Hepatocyte (in vitro differentiated cells): ENCODE results near the gene CFAP54. TPM values are rescaled to one million over a fixed set of nuclear protein-coding genes. Genes with fewer than 3 reads are reported as not detected.

ENCODE experiments used
- DNase-seq: peaks from one replicate; pipeline ENCODE4 v3.0.0-alpha.2; 2016; ENCODE audit warnings: low spot score
- H2AFZ ChIP-seq: fragments of 200-600 bp; sonication (generic); 2 replicates; pipeline ENCODE4 v1.6.0; 2016; ENCODE audit warnings: antibody characterized with exemption, mild to moderate bottlenecking
- H3K27ac ChIP-seq: fragments of 200-600 bp; sonication (generic); 2 replicates; pipeline ENCODE4 v1.5.1; 2016; ENCODE audit warnings: mild to moderate bottlenecking
- H3K27me3 ChIP-seq: fragments of 200-600 bp; sonication (generic); 2 replicates; pipeline ENCODE4 v1.6.1; 2016
- H3K36me3 ChIP-seq: fragments of 200-600 bp; sonication (generic); replicated peaks from 2 replicates; pipeline ENCODE4 v1.5.1; 2016; ENCODE audit warnings: low read depth; ENCODE audit not compliant: insufficient read depth
- H3K4me1 ChIP-seq: fragments of 200-600 bp; sonication (generic); 2 replicates; pipeline ENCODE4 v1.5.1; 2016; ENCODE audit warnings: mild to moderate bottlenecking, moderate library complexity; ENCODE audit not compliant: insufficient read depth
- H3K4me2 ChIP-seq: fragments of 200-600 bp; sonication (generic); 2 replicates; pipeline ENCODE4 v1.6.0; 2016
- H3K4me3 ChIP-seq: fragments of 200-600 bp; sonication (generic); 2 replicates; pipeline ENCODE4 v1.5.1; 2016; ENCODE audit warnings: mild to moderate bottlenecking
- H3K79me2 ChIP-seq: fragments of 200-600 bp; sonication (generic); 2 replicates; pipeline ENCODE4 v1.6.0; 2017; ENCODE audit warnings: mild to moderate bottlenecking
- H3K9me2 ChIP-seq: fragments of 200-600 bp; sonication (generic); replicated peaks from 2 replicates; pipeline ENCODE4 v1.6.0; 2017; ENCODE audit warnings: mild to moderate bottlenecking; ENCODE audit not compliant: insufficient read depth
- H3K9me3 ChIP-seq: fragments of 200-600 bp; sonication (generic); 2 replicates; pipeline ENCODE4 v1.5.1; 2016; ENCODE audit warnings: low read depth, mild to moderate bottlenecking
- H4K20me1 ChIP-seq: fragments of 200-600 bp; sonication (generic); 2 replicates; pipeline ENCODE4 v1.6.0; 2016; ENCODE audit warnings: mild to moderate bottlenecking; ENCODE audit not compliant: insufficient read depth, poor library complexity, severe bottlenecking
- CTCF ChIP-seq: fragments of 200-600 bp; sonication (generic); IDR thresholded peaks from 2 replicates; pipeline ENCODE4 v1.5.1; 2016; ENCODE audit warnings: antibody characterized with exemption, mild to moderate bottlenecking; ENCODE audit not compliant: poor library complexity
- EZH2 ChIP-seq: fragments of 200-600 bp; sonication (generic); IDR thresholded peaks from 2 replicates; pipeline ENCODE4 v1.6.1; 2016; ENCODE audit warnings: antibody characterized with exemption, mild to moderate bottlenecking, borderline replicate concordance
- EZH2phosphoT487 ChIP-seq: fragments of 200-600 bp; sonication (generic); IDR thresholded peaks from one replicate; pipeline ENCODE4 v1.6.1; 2018; ENCODE audit warnings: antibody characterized with exemption, mild to moderate bottlenecking, low read depth, moderate library complexity; ENCODE audit not compliant: unreplicated experiment, severe bottlenecking
- WGBS: methylation state at CpG from one replicate; pipeline ENCODE4 v1.1.6; 2016; ENCODE audit warnings: low lambda C conversion rate; ENCODE audit errors: missing lambda C conversion rate; 5-methylcytosine and 5-hydroxymethylcytosine counted together
- polyA plus RNA-seq: library from polyadenylated mRNA; unstranded; fragments of >200 nt; fragmentation: Nextera tagmentation; extraction: Ambion mirVana; gene quantifications from 2 replicates; pipeline ENCODE4 v1.2.1, GENCODE V29; 2016
- total RNA-seq: library from RNA; depleted of rRNA; stranded (reverse); fragments of >200 nt; gene quantifications from 2 replicates; pipeline ENCODE4 v1.2.3, GENCODE V29; 2014

CFAP54 gene
- total and polyA plus RNA-seq, 2 experiments from 2014 or later = 0.64 to 0.67 TPM

GRCh38 chr12:96824838-96825236, 335.5 kb downstream of the CFAP54 start:
- WGBS = 97% methylated on average over 2 of the region's 2 CpGs

DNA sequence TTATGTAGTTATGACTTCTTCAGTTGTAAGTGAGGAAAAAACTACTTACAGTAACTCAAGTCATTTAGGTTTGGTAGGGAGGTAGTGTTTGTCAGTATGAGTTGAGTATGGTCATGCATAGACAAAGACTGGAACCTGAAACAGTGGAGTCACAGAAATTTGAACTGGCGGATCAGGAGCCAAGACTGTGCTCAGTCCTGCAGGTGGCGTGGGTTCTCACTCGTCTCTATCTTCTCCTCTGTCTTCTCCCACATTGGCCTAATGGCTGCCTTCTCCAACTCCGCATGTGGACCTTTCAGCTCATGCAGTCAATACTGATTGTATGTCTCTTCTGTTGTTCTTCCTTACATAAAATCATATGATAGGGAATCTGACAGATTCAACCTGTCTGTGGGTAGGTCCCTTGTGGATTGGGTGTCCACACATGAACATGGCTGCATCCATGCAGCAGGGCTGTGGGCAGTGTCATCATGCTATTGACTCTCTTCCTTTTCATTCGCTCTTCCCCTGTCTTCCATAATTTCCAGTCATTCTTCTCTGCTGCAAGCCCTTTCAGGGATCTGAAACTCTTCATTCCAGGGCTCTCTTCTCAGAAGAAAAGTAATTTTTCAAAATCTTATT, 338.9 kb downstream of the CFAP54 start:
- TF ChIP-seq EZH2phosphoT487 (no peak), CTCF (no peak), EZH2 (no peak)
- no peaks in the 10 kb centered on the region for H3K9me2 ChIP-seq
- DNase-seq = no peak
- 90% methylated on average over 5 of the region's 5 CpGs for WGBS
- no peak overlapping the region for H3K27ac ChIP-seq
- no peaks in the 10 kb centered on the region for H3K79me2 ChIP-seq
- no peaks in the 10 kb centered on the region for H3K27me3 ChIP-seq
- H3K36me3 ChIP-seq = no peaks in the 10 kb centered on the region
- H4K20me1 ChIP-seq = no peaks in the 10 kb centered on the region
- H3K4me3 ChIP-seq = no peak overlapping the region
- H3K4me1 ChIP-seq = no peaks in the 10 kb centered on the region
- H2AFZ ChIP-seq = no peak overlapping the region
- no peaks in the 10 kb centered on the region for H3K9me3 ChIP-seq
- no peak overlapping the region for H3K4me2 ChIP-seq

More at GRCh38 chr12:96824838-96825236, 335.5 kb downstream of the CFAP54 start:
- no peak for TF ChIP-seq CTCF
- no peak for TF ChIP-seq EZH2phosphoT487
- no peak for TF ChIP-seq EZH2
- Histone ChIP-seq H3K9me2 (no peaks in the 10 kb centered on the region), H3K36me3 (no peaks in the 10 kb centered on the region), H4K20me1 (no peaks in the 10 kb centered on the region), H3K79me2 (no peaks in the 10 kb centered on the region), H3K27me3 (no peaks in the 10 kb centered on the region), H2AFZ (no peak overlapping the region), H3K4me2 (no peak overlapping the region), H3K27ac (no peak overlapping the region), H3K4me1 (no peaks in the 10 kb centered on the region), H3K9me3 (no peaks in the 10 kb centered on the region), H3K4me3 (no peak overlapping the region)
- no peak for DNase-seq

DNA sequence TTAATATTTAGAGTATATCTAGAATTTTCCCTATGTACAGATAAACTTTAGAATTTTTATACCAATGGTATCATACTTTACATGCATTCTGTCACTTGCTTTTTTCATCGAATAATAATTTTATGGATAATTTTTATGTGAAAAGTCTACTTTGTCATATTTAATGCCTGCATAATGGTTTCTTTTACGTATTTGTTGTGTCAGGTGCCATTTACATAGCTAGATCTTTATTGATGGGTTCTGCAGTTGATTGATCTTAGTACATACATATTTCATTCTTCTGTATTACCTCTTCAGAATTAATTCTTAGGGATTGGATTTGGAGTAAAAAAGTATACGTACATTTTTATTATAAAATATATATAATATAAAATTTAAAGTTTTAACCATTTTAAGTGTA, 340.0 kb downstream of the CFAP54 start:
- Histone ChIP-seq H3K79me2 (no peaks in the 10 kb centered on the region), H3K4me1 (no peaks in the 10 kb centered on the region), H3K9me3 (no peaks in the 10 kb centered on the region), H4K20me1 (no peaks in the 10 kb centered on the region), H3K9me2 (no peaks in the 10 kb centered on the region), H2AFZ (no peak overlapping the region), H3K27ac (no peak overlapping the region), H3K4me3 (no peak overlapping the region), H3K36me3 (no peaks in the 10 kb centered on the region), H3K4me2 (no peak overlapping the region), H3K27me3 (no peaks in the 10 kb centered on the region)
- DNase-seq = no peak
- WGBS = 94% methylated on average over 3 of the region's 3 CpGs
- TF ChIP-seq EZH2phosphoT487 = no peak
- no peak for TF ChIP-seq EZH2
- no peak for TF ChIP-seq CTCF
